GM18858 (cell line): ENCODE data around the gene INPP4B.

Experiments used
- ATAC-seq: cut with Tn5 transposase; IDR thresholded peaks from one replicate; pipeline ENCODE4 v1.9.1; 2021; ENCODE audit not compliant: unreplicated experiment

INPP4B gene

GRCh38 chr4:142272452-142272851, 573.6 kb downstream of the INPP4B start:
- ATAC-seq, result no peak

GRCh38 chr4:142271832-142272231, 574.3 kb downstream of the INPP4B start:
- ATAC-seq, result no peak

GRCh38 chr4:142267101-142267500, 579.0 kb downstream of the INPP4B start:
- ATAC-seq, result no peak

GRCh38 chr4:142265946-142266345, 580.2 kb downstream of the INPP4B start:
- no peak for ATAC-seq

GRCh38 chr4:142265536-142265935, 580.6 kb downstream of the INPP4B start:
- no peak for ATAC-seq

GRCh38 chr4:142264961-142265360, 581.1 kb downstream of the INPP4B start:
- ATAC-seq, result no peak

- ATAC-seq, result no peak
These were observed 583.1 kb downstream of the INPP4B start for GRCh38 chr4:142262956-142263355.

- ATAC-seq, result no peak
These were observed 597.2 kb downstream of the INPP4B start for GRCh38 chr4:142248946-142249345.

GRCh38 chr4:142243255-142243654, 602.8 kb downstream of the INPP4B start:
- no peak for ATAC-seq

- ATAC-seq, result no peak
These were observed 603.9 kb downstream of the INPP4B start for GRCh38 chr4:142242156-142242555.

GRCh38 chr4:142238589-142238988, 607.5 kb downstream of the INPP4B start:
- ATAC-seq, result no peak

GRCh38 chr4:142236268-142236667, 609.8 kb downstream of the INPP4B start:
- no peak for ATAC-seq

GRCh38 chr4:142231787-142232186, 614.3 kb downstream of the INPP4B start:
- ATAC-seq, result no peak

- no peak for ATAC-seq
These were observed 615.1 kb downstream of the INPP4B start for GRCh38 chr4:142230991-142231390.

- no peak for ATAC-seq
These were observed 620.1 kb downstream of the INPP4B start for GRCh38 chr4:142226014-142226413.

- ATAC-seq, result no peak
These were observed 624.0 kb downstream of the INPP4B start for GRCh38 chr4:142222127-142222526.

GRCh38 chr4:142218726-142219125, 627.4 kb downstream of the INPP4B start:
- ATAC-seq, result no peak

GRCh38 chr4:142211444-142211843, 634.7 kb downstream of the INPP4B start:
- no peak for ATAC-seq

- no peak for ATAC-seq
These were observed 642.6 kb downstream of the INPP4B start for GRCh38 chr4:142203505-142203904.

- peak; percentile 91 for ATAC-seq
These were observed 643.4 kb downstream of the INPP4B start for GRCh38 chr4:142202404-142203332.

- ATAC-seq, result no peak
These were observed 645.1 kb downstream of the INPP4B start for GRCh38 chr4:142201041-142201440.

GRCh38 chr4:142194905-142195304, 651.2 kb downstream of the INPP4B start:
- no peak for ATAC-seq

GRCh38 chr4:142191901-142192300, 654.2 kb downstream of the INPP4B start:
- ATAC-seq, result no peak
